Heart left ventricle (tissue), 16 donors: ENCODE data around the gene ANKMY2. TPM values are rescaled to one million over a fixed set of nuclear protein-coding genes. Genes with fewer than 3 reads are reported as not detected.

Experiments
- ATAC-seq, 4 donors: fragments of 200-7000 bp; cut with Tn5 transposase; one replicate each; pipeline ENCODE4 v1.9.1; 2020 to 2022; ENCODE audit warnings: moderate library complexity in 4 of 4, mild to moderate bottlenecking in 3 of 4, moderate number of reproducible peaks in 1 of 4
- DNase-seq, 5 donors: peaks; one replicate each; pipeline ENCODE4 v3.0.0-alpha.2; 2020
- H3K27ac ChIP-seq, 12 donors: fragments of 200-600 bp; sonication (generic) in 4 of 12; one replicate each; pipeline versions ENCODE4 v1.5.0 to v1.8.0; 2016 to 2022; ENCODE audit warnings: mild to moderate bottlenecking in 2 of 12
- H3K27me3 ChIP-seq, 9 donors: fragments of 200-600 bp; sonication (generic) in 2 of 9; one replicate each; pipeline versions ENCODE4 v1.5.1 to v1.8.0; 2016 to 2022; ENCODE audit warnings: mild to moderate bottlenecking in 3 of 9
- H3K36me3 ChIP-seq, 9 donors: fragments of 200-600 bp; sonication (generic) in 2 of 9; one replicate each; pipeline versions ENCODE4 v1.5.0 to v1.8.0; 2018 to 2022; ENCODE audit warnings: mild to moderate bottlenecking in 2 of 9
- H3K4me1 ChIP-seq, 12 donors: fragments of 200-600 bp; sonication (generic) in 4 of 12; one replicate each; pipeline versions ENCODE4 v1.5.0 to v1.8.0; 2016 to 2022; ENCODE audit warnings: mild to moderate bottlenecking in 3 of 12
- H3K4me3 ChIP-seq, 12 donors: fragments of 200-600 bp; sonication (generic) in 4 of 12; one replicate each; pipeline versions ENCODE4 v1.5.0 to v1.8.0; 2017 to 2022; ENCODE audit warnings: mild to moderate bottlenecking in 9 of 12, moderate library complexity in 4 of 12
- H3K9me3 ChIP-seq, 12 donors: fragments of 200-600 bp; sonication (generic) in 4 of 12; one replicate each; pipeline versions ENCODE4 v1.5.0 to v1.8.0; 2016 to 2022; ENCODE audit warnings: mild to moderate bottlenecking in 1 of 12
- CTCF ChIP-seq, 12 donors: fragments of 200-600 bp; sonication (generic) in 4 of 12; IDR thresholded peaks; one replicate each; pipeline versions ENCODE4 v1.5.0 to v1.8.0; 2018 to 2022; ENCODE audit warnings: antibody characterized with exemption in 12 of 12, mild to moderate bottlenecking in 5 of 12
- POLR2A ChIP-seq, 2 donors: fragments of 450-650 bp; IDR thresholded peaks; one replicate each; pipeline ENCODE4 v1.6.1; 2017; ENCODE audit warnings: antibody characterized with exemption in 2 of 2, mild to moderate bottlenecking in 2 of 2, moderate library complexity in 2 of 2
- WGBS, 4 donors: extraction: QIAGEN DNeasy Blood & Tissue Kit in 2 of 4; methylation state at CpG; one replicate each; pipeline versions ENCODE4 v1.1.5 to v1.1.7; 2013 to 2018; 5-methylcytosine and 5-hydroxymethylcytosine counted together
- intact Hi-C, 10 donors: fragments of 100-400 bp; cut with DNase I; formaldehyde crosslinking; loops; one replicate each; pipeline versions ENCODE4 v1.11.1 to v1.14.2; 2022
- polyA plus RNA-seq, 2 donors: library from polyadenylated mRNA; stranded (reverse); fragments of 200-250 nt; gene quantifications; one replicate each; pipeline ENCODE4 v1.2.3, GENCODE V29; 2013
- total RNA-seq, 9 donors: library from RNA; depleted of rRNA in 2 of 9; stranded (reverse); fragments of >200 nt in 2 of 9; fragmentation: NEBNext Ultra II Directional in 3 of 9; extraction: Animal tissue kit (Norgen Biotek cat#: 25700) in 3 of 9; gene quantifications; one replicate each; pipeline versions ENCODE4 v1.1.0 to v1.2.4, GENCODE V29; 2016 to 2023
- donor health status: ischemic (EF 13 %, LVEDD 7.1; RV severe dilation, severe dysfunction).
- donor health status: healthy with polysubstance abuse.
- donor health status: DM: no; HTN: yes; CAD: no.
- donor health status: DM: no; HTN: no; CAD: no.
- donor health status: ischemic (EF 25% LVEDD 6.9; RV normal size, moderate dysfunction).
- donor health status: ischemic (EF 25% LVEDD 5.7; RV mildly dilated, moderate dysfunction).
- donor health status: healthy.
- donor health status: DM: yes; HTN: yes; CAD: no.
- donor health status: ischemic (EF 35%, LVEDD 5.7; RV mildly dilated, moderate dysfunction).
- donor health status: nonischemic (EF 11% LVEDD 7.7; RV severe dilation, severe dysfunction).
- donor health status: DM: yes; HTN: yes; CAD: no.
- donor health status: PGD.
- donor health status: ischemic (EF 29% LVEDD 5.4; RV normal size, mild dysfunction).
- donor health status: nonischemic (EF 23%, LVEDD 6.1; RV moderate dilation, normal function).

Gene ANKMY2
- total and polyA plus RNA-seq, 11 donors = 10.3 to 44.3 (median 28.0) TPM

GRCh38 chr7:16652240-16652583 is 6.7 kb upstream of the ANKMY2 start:
- peak; percentile 53 to 73 (median 62) for ATAC-seq
- Histone ChIP-seq H3K27ac (peak overlapping the region in 11 of 12 donors; percentile 36 to 95 (median 63)), H3K4me3 (no peak overlapping the region), H3K9me3 (no peaks in the 10 kb centered on the region), H3K4me1 (peaks cover 0 to 76% (median 46%) of the 10 kb centered on the region in 12 donors), H3K27me3 (no peaks in the 10 kb centered on the region), H3K36me3 (no peaks in the 10 kb centered on the region)
- intact Hi-C loops = no loop called here
- WGBS, 4 donors = 66 to 81% (median 68%) methylated on average over 7 of the region's 7 CpGs
- TF ChIP-seq CTCF (IDR thresholded peaks at IDR 0.05) (no peak), POLR2A (IDR thresholded peaks at IDR 0.05) (no peak)
- DNase-seq = no peak

- Histone ChIP-seq H3K4me3 (no peak overlapping the region), H3K27ac (peak overlapping the region in 11 of 12 donors; percentile 33 to 95 (median 63)), H3K4me1 (peaks cover 0 to 77% (median 47%) of the 10 kb centered on the region in 12 donors), H3K27me3 (no peaks in the 10 kb centered on the region), H3K36me3 (no peaks in the 10 kb centered on the region), H3K9me3 (no peaks in the 10 kb centered on the region)
- TF ChIP-seq CTCF (IDR thresholded peaks at IDR 0.05) = no peak
- no peak for TF ChIP-seq POLR2A (IDR thresholded peaks at IDR 0.05)
- intact Hi-C loops = no loop called here
- WGBS, 4 donors = 46 to 56% (median 53%) methylated on average over 9 of the region's 9 CpGs
- DNase-seq (no peak), ATAC-seq (peak; percentile 35 to 62 (median 50))
These were observed 6.1 kb upstream of the ANKMY2 start for GRCh38 chr7:16651396-16652239.

DNA sequence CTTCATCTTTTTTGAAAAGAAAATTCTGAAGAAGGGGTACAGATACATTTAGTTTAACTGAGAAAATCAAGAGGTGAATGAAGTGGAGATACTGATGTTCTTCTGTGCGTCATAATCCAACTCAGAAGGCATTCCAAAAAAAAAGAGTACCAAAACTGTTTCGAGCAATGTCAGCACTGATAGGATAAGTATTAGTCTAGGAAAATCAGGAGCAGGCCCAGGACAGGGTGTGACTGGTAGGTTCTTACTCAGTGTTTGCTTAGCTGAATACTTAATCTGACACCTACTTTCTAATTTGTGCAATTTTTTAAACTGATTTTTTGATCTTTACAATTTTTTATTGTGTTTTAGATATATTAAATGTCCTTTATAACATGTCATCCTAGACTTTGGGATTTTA is 4.7 kb upstream of the ANKMY2 start:
- H3K36me3 ChIP-seq = no peaks in the 10 kb centered on the region
- DNase-seq = peak in 1 of 5 donors; percentile 25
- 50 to 56% (median 52%) methylated on average over 2 of the region's 2 CpGs for WGBS, 4 donors
- no peaks in the 10 kb centered on the region for H3K9me3 ChIP-seq
- intact Hi-C loops = no loop called here
- no peaks in the 10 kb centered on the region for H3K27me3 ChIP-seq
- H3K4me3 ChIP-seq = no peak overlapping the region
- no peak for TF ChIP-seq POLR2A (IDR thresholded peaks at IDR 0.05)
- no peak for TF ChIP-seq CTCF (IDR thresholded peaks at IDR 0.05)
- H3K27ac ChIP-seq = peak overlapping the region in 10 of 12 donors; percentile 15 to 95 (median 77)
- ATAC-seq = no peak
- H3K4me1 ChIP-seq = peaks cover 0 to 74% (median 47%) of the 10 kb centered on the region in 12 donors

GRCh38 chr7:16649196-16649595 is 3.6 kb upstream of the ANKMY2 start:
- peak overlapping the region in 2 of 12 donors; percentile 12 to 84 for H3K4me3 ChIP-seq
- peak overlapping the region in 11 of 12 donors; percentile 21 to 96 (median 91) for H3K27ac ChIP-seq
- no peaks in the 10 kb centered on the region for H3K9me3 ChIP-seq
- no peaks in the 10 kb centered on the region for H3K27me3 ChIP-seq
- 42 to 59% (median 46%) methylated on average over 1 of the region's 1 CpG for WGBS, 4 donors
- TF ChIP-seq CTCF (IDR thresholded peaks at IDR 0.05) (no peak), POLR2A (IDR thresholded peaks at IDR 0.05) (no peak)
- no peaks in the 10 kb centered on the region for H3K36me3 ChIP-seq
- no peak for ATAC-seq
- H3K4me1 ChIP-seq = peaks cover 0 to 73% (median 50%) of the 10 kb centered on the region in 12 donors
- DNase-seq = no peak
- intact Hi-C loops = loop anchor here in 2 of 10 donors (5.0 to 10.0 kb wide), 3 partner anchors 98 to 964 kb away; partner anchors contain the start of gene MEOX2 (in 1 of the 2)
